Sigmoid colon (tissue), 4 donors: ENCODE results near the gene HMGN1.

Source experiments
- CTCF ChIP-seq, 4 experiments: fragments of 450-650 bp in 3 of 4; fragments of 200-600 bp in 1 of 4; IDR thresholded peaks; one replicate each; pipeline ENCODE4 v1.5.1; 2016 to 2019; ENCODE audit warnings: antibody characterized with exemption in 4 of 4, mild to moderate bottlenecking in 3 of 4, moderate library complexity in 2 of 4
- POLR2AphosphoS5 ChIP-seq, 4 donors: sonication (generic); formaldehyde crosslinking; IDR thresholded peaks; one replicate each; pipeline ENCODE4 v1.6.1; 2017; ENCODE audit warnings: antibody characterized with exemption in 4 of 4

- TF ChIP-seq CTCF (IDR thresholded peaks at IDR 0.05) (no peak), POLR2AphosphoS5 (IDR thresholded peaks at IDR 0.05) (no peak)
Measured at GRCh38 chr21:39316729-39317128, 32.2 kb downstream of the HMGN1 start.
